GM23338 (cell line): ENCODE measurements around the gene ZNF45. TPM values are rescaled to one million over a fixed set of nuclear protein-coding genes. Genes with fewer than 3 reads are reported as not detected.

Experiments used
- ATAC-seq: fragments of 200-7000 bp; cut with Tn5 transposase; 3 replicates; pipeline ENCODE4 v1.9.1; 2020
- DNase-seq: peaks from one replicate; pipeline ENCODE4 v3.0.0-alpha.2; 2015; ENCODE audit warnings: low spot score
- H2AFZ ChIP-seq: fragments of 200-600 bp; sonication (generic); 2 replicates; pipeline ENCODE4 v1.8.0; 2016; ENCODE audit warnings: antibody characterized with exemption, mild to moderate bottlenecking, moderate library complexity
- H3F3A ChIP-seq: fragments of 200-600 bp; sonication (generic); replicated peaks from 2 replicates; pipeline ENCODE4 v1.8.0; 2017; ENCODE audit warnings: antibody characterized with exemption, mixed run types, low read depth
- H3K27ac ChIP-seq: fragments of 200-600 bp; sonication (generic); 2 replicates; pipeline ENCODE4 v1.6.1; 2016; ENCODE audit warnings: low read depth
- H3K27me3 ChIP-seq: fragments of 200-600 bp; sonication (generic); 2 replicates; pipeline ENCODE4 v1.8.0; 2016; ENCODE audit warnings: mild to moderate bottlenecking, mixed run types, moderate library complexity; ENCODE audit not compliant: insufficient read depth
- H3K36me3 ChIP-seq: fragments of 200-600 bp; sonication (generic); 2 replicates; pipeline ENCODE4 v1.8.0; 2016; ENCODE audit warnings: mild to moderate bottlenecking; ENCODE audit not compliant: insufficient read depth
- H3K4me1 ChIP-seq: fragments of 200-600 bp; sonication (generic); 2 replicates; pipeline ENCODE4 v1.8.0; 2016; ENCODE audit warnings: mild to moderate bottlenecking, moderate library complexity; ENCODE audit not compliant: insufficient read depth
- H3K4me2 ChIP-seq: fragments of 200-600 bp; sonication (generic); 2 replicates; pipeline ENCODE4 v1.7.1; 2017; ENCODE audit warnings: mixed run types
- H3K4me3 ChIP-seq: fragments of 200-600 bp; sonication (generic); 2 replicates; pipeline ENCODE4 v1.6.1; 2016; ENCODE audit warnings: mixed run types
- H3K79me2 ChIP-seq: fragments of 200-600 bp; sonication (generic); replicated peaks from 2 replicates; pipeline ENCODE4 v1.8.0; 2017; ENCODE audit warnings: mild to moderate bottlenecking; ENCODE audit not compliant: insufficient read depth
- H3K9me2 ChIP-seq: fragments of 200-600 bp; sonication (generic); 2 replicates; pipeline ENCODE4 v1.8.0; 2017; ENCODE audit not compliant: insufficient read depth
- H4K20me1 ChIP-seq: fragments of 200-600 bp; sonication (generic); replicated peaks from 2 replicates; pipeline ENCODE4 v1.8.0; 2017; ENCODE audit warnings: mild to moderate bottlenecking; ENCODE audit not compliant: insufficient read depth
- H3K27ac Mint-ChIP-seq: 2 replicates; pipeline ENCODE4 v1.8.0; 2020; ENCODE audit warnings: inconsistent platforms, mild to moderate bottlenecking, moderate library complexity, mixed read lengths
- H3K27me3 Mint-ChIP-seq: 3 replicates; pipeline ENCODE4 v1.8.0; 2022; ENCODE audit warnings: low read depth, mild to moderate bottlenecking, moderate library complexity, mixed read lengths, inconsistent platforms; ENCODE audit not compliant: insufficient read depth, poor library complexity
- H3K36me3 Mint-ChIP-seq: 3 replicates; pipeline ENCODE4 v1.8.0; 2021; ENCODE audit warnings: low read depth, mild to moderate bottlenecking, inconsistent platforms, moderate library complexity, mixed read lengths
- H3K4me1 Mint-ChIP-seq: 3 replicates; pipeline ENCODE4 v1.8.0; 2020; ENCODE audit warnings: mild to moderate bottlenecking, inconsistent platforms, mixed read lengths
- H3K4me3 Mint-ChIP-seq: 3 replicates; pipeline ENCODE4 v1.8.0; 2021; ENCODE audit warnings: moderate library complexity, mild to moderate bottlenecking, inconsistent platforms, mixed read lengths
- H3K9me3 Mint-ChIP-seq: 3 replicates; pipeline ENCODE4 v1.8.0; 2020; ENCODE audit warnings: moderate library complexity, mild to moderate bottlenecking, inconsistent platforms, mixed read lengths
- CREB1 ChIP-seq: fragments of 250-450 bp; sonication (Bioruptor Pico); IDR thresholded peaks from 2 replicates; pipeline ENCODE4 v1.5.0; 2020; ENCODE audit warnings: low read depth, mild to moderate bottlenecking, moderate library complexity
- EZH2 ChIP-seq: fragments of 200-600 bp; sonication (generic); IDR thresholded peaks from one replicate; pipeline ENCODE4 v1.8.0; 2017; ENCODE audit warnings: antibody characterized with exemption, mild to moderate bottlenecking, low read depth; ENCODE audit not compliant: unreplicated experiment
- EZH2phosphoT487 ChIP-seq: fragments of 200-600 bp; sonication (generic); IDR thresholded peaks from one replicate; pipeline ENCODE4 v1.8.1; 2018; ENCODE audit warnings: antibody characterized with exemption; ENCODE audit not compliant: unreplicated experiment
- JUNB ChIP-seq: IDR thresholded peaks from one replicate; pipeline ENCODE4 v1.6.1; 2016; ENCODE audit warnings: antibody characterized with exemption; ENCODE audit not compliant: unreplicated experiment
- NANOG ChIP-seq: IDR thresholded peaks from 2 replicates; pipeline ENCODE4 v1.6.1; 2016; ENCODE audit warnings: antibody characterized with exemption, borderline replicate concordance
- POLR2AphosphoS5 ChIP-seq: IDR thresholded peaks from 2 replicates; pipeline ENCODE4 v1.6.1; 2016; ENCODE audit warnings: antibody characterized with exemption, low read depth
- STAT1 ChIP-seq: IDR thresholded peaks from one replicate; pipeline ENCODE4 v1.6.1; 2016; ENCODE audit warnings: antibody characterized with exemption; ENCODE audit not compliant: unreplicated experiment
- ZNF114 ChIP-seq: fragments of 250-450 bp; sonication (Bioruptor Pico); IDR thresholded peaks from 2 replicates; pipeline ENCODE4 v1.5.0; 2020; ENCODE audit warnings: mild to moderate bottlenecking, moderate library complexity
- ZNF331 ChIP-seq: fragments of 250-450 bp; sonication (Bioruptor Pico); IDR thresholded peaks from 2 replicates; pipeline ENCODE4 v1.5.0; 2020; ENCODE audit warnings: low read depth, mild to moderate bottlenecking, moderate library complexity
- polyA plus RNA-seq: library from polyadenylated mRNA; unstranded; fragments of >200 nt; fragmentation: Nextera tagmentation; extraction: Ambion mirVana; gene quantifications from 2 replicates; pipeline ENCODE4 v1.2.1, GENCODE V29; 2016
- total RNA-seq: library from RNA; depleted of rRNA; stranded (reverse); fragments of >200 nt; shearing (Covaris generic); gene quantifications from 2 replicates; pipeline ENCODE4 v1.2.3, GENCODE V29; 2014
- TF ChIP-seq, protein P1 (sequence below): IDR thresholded peaks from one replicate; pipeline ENCODE4 v1.6.1; 2018; ENCODE audit warnings: antibody characterized with exemption; ENCODE audit not compliant: unreplicated experiment
- TF ChIP-seq, protein P2 (sequence below): fragments of 250-450 bp; sonication (Bioruptor Pico); IDR thresholded peaks from 2 replicates; pipeline ENCODE4 v1.5.0; 2020; ENCODE audit warnings: mild to moderate bottlenecking, moderate library complexity
- TF ChIP-seq, protein P3 (sequence below): IDR thresholded peaks from 2 replicates; pipeline ENCODE4 v1.6.1; 2016; ENCODE audit warnings: antibody characterized with exemption
- TF ChIP-seq, protein P4 (sequence below), 2 experiments: fragments of 200-600 bp in 1 of 2; sonication (generic) in 1 of 2; conservative IDR thresholded peaks; 2 replicates each; pipeline versions ENCODE4 v1.5.1 to v1.6.1; 2016 to 2017; ENCODE audit warnings: antibody characterized with exemption in 2 of 2, low read depth in 2 of 2, mild to moderate bottlenecking in 2 of 2, moderate library complexity in 1 of 2

Gene ZNF45
- total and polyA plus RNA-seq, 2 experiments from 2014 or later, result 3.3 to 9.6 TPM

- no peaks in the 10 kb centered on the region for H3K79me2 ChIP-seq
Measured at GRCh38 chr19:43939557-43940260, 4.6 kb upstream of the ZNF45 start.

More at GRCh38 chr19:43939557-43940260, 4.6 kb upstream of the ZNF45 start:
- Mint-ChIP-seq H3K36me3 (no peaks in the 10 kb centered on the region), H3K27me3 (peaks cover 8% of the 10 kb centered on the region), H3K4me1 (no peaks in the 10 kb centered on the region), H3K9me3 (peaks cover 30% of the 10 kb centered on the region), H3K4me3 (no peak overlapping the region), H3K27ac (no peak overlapping the region)
- Histone ChIP-seq H3F3A (no peaks in the 10 kb centered on the region), H3K27ac (no peak overlapping the region), H3K27me3 (no peaks in the 10 kb centered on the region), H4K20me1 (no peaks in the 10 kb centered on the region), H3K4me1 (peaks cover 4% of the 10 kb centered on the region; the same call in 1 of the 2 replicates), H3K4me3 (no peak overlapping the region), H3K9me2 (0 out of 2 replicates have a peak, but pooled peaks cover 7% of the 10 kb centered on the region), H3K36me3 (no peaks in the 10 kb centered on the region), H3K4me2 (no peak overlapping the region), H2AFZ (no peak overlapping the region)
- no peak for ATAC-seq
- DNase-seq, result no peak
- TF ChIP-seq ZNF114 (CRISPR knock-in tag) (no peak), NANOG (no peak), ZNF331 (CRISPR knock-in tag) (no peak), POLR2AphosphoS5 (no peak), STAT1 (no peak), EZH2phosphoT487 (no peak), EZH2 (no peak), CREB1 (CRISPR knock-in tag) (no peak), JUNB (no peak)
- TF ChIP-seq, protein P1, sequence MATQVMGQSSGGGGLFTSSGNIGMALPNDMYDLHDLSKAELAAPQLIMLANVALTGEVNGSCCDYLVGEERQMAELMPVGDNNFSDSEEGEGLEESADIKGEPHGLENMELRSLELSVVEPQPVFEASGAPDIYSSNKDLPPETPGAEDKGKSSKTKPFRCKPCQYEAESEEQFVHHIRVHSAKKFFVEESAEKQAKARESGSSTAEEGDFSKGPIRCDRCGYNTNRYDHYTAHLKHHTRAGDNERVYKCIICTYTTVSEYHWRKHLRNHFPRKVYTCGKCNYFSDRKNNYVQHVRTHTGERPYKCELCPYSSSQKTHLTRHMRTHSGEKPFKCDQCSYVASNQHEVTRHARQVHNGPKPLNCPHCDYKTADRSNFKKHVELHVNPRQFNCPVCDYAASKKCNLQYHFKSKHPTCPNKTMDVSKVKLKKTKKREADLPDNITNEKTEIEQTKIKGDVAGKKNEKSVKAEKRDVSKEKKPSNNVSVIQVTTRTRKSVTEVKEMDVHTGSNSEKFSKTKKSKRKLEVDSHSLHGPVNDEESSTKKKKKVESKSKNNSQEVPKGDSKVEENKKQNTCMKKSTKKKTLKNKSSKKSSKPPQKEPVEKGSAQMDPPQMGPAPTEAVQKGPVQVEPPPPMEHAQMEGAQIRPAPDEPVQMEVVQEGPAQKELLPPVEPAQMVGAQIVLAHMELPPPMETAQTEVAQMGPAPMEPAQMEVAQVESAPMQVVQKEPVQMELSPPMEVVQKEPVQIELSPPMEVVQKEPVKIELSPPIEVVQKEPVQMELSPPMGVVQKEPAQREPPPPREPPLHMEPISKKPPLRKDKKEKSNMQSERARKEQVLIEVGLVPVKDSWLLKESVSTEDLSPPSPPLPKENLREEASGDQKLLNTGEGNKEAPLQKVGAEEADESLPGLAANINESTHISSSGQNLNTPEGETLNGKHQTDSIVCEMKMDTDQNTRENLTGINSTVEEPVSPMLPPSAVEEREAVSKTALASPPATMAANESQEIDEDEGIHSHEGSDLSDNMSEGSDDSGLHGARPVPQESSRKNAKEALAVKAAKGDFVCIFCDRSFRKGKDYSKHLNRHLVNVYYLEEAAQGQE, result no peak
- TF ChIP-seq, protein P2, sequence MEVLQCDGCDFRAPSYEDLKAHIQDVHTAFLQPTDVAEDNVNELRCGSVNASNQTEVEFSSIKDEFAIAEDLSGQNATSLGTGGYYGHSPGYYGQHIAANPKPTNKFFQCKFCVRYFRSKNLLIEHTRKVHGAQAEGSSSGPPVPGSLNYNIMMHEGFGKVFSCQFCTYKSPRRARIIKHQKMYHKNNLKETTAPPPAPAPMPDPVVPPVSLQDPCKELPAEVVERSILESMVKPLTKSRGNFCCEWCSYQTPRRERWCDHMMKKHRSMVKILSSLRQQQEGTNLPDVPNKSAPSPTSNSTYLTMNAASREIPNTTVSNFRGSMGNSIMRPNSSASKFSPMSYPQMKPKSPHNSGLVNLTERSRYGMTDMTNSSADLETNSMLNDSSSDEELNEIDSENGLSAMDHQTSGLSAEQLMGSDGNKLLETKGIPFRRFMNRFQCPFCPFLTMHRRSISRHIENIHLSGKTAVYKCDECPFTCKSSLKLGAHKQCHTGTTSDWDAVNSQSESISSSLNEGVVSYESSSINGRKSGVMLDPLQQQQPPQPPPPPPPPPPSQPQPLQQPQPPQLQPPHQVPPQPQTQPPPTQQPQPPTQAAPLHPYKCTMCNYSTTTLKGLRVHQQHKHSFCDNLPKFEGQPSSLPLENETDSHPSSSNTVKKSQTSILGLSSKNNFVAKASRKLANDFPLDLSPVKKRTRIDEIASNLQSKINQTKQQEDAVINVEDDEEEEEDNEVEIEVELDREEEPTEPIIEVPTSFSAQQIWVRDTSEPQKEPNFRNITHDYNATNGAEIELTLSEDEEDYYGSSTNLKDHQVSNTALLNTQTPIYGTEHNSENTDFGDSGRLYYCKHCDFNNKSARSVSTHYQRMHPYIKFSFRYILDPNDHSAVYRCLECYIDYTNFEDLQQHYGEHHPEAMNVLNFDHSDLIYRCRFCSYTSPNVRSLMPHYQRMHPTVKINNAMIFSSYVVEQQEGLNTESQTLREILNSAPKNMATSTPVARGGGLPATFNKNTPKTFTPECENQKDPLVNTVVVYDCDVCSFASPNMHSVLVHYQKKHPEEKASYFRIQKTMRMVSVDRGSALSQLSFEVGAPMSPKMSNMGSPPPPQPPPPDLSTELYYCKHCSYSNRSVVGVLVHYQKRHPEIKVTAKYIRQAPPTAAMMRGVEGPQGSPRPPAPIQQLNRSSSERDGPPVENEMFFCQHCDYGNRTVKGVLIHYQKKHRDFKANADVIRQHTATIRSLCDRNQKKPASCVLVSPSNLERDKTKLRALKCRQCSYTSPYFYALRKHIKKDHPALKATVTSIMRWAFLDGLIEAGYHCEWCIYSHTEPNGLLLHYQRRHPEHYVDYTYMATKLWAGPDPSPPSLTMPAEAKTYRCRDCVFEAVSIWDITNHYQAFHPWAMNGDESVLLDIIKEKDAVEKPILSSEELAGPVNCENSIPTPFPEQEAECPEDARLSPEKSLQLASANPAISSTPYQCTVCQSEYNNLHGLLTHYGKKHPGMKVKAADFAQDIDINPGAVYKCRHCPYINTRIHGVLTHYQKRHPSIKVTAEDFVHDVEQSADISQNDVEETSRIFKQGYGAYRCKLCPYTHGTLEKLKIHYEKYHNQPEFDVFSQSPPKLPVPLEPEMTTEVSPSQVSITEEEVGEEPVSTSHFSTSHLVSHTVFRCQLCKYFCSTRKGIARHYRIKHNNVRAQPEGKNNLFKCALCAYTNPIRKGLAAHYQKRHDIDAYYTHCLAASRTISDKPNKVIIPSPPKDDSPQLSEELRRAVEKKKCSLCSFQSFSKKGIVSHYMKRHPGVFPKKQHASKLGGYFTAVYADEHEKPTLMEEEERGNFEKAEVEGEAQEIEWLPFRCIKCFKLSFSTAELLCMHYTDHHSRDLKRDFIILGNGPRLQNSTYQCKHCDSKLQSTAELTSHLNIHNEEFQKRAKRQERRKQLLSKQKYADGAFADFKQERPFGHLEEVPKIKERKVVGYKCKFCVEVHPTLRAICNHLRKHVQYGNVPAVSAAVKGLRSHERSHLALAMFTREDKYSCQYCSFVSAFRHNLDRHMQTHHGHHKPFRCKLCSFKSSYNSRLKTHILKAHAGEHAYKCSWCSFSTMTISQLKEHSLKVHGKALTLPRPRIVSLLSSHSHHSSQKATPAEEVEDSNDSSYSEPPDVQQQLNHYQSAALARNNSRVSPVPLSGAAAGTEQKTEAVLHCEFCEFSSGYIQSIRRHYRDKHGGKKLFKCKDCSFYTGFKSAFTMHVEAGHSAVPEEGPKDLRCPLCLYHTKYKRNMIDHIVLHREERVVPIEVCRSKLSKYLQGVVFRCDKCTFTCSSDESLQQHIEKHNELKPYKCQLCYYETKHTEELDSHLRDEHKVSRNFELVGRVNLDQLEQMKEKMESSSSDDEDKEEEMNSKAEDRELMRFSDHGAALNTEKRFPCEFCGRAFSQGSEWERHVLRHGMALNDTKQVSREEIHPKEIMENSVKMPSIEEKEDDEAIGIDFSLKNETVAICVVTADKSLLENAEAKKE (CRISPR knock-in tag), result no peak
- TF ChIP-seq, protein P3, sequence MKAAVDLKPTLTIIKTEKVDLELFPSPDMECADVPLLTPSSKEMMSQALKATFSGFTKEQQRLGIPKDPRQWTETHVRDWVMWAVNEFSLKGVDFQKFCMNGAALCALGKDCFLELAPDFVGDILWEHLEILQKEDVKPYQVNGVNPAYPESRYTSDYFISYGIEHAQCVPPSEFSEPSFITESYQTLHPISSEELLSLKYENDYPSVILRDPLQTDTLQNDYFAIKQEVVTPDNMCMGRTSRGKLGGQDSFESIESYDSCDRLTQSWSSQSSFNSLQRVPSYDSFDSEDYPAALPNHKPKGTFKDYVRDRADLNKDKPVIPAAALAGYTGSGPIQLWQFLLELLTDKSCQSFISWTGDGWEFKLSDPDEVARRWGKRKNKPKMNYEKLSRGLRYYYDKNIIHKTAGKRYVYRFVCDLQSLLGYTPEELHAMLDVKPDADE, result no peak
- TF ChIP-seq, protein P4, sequence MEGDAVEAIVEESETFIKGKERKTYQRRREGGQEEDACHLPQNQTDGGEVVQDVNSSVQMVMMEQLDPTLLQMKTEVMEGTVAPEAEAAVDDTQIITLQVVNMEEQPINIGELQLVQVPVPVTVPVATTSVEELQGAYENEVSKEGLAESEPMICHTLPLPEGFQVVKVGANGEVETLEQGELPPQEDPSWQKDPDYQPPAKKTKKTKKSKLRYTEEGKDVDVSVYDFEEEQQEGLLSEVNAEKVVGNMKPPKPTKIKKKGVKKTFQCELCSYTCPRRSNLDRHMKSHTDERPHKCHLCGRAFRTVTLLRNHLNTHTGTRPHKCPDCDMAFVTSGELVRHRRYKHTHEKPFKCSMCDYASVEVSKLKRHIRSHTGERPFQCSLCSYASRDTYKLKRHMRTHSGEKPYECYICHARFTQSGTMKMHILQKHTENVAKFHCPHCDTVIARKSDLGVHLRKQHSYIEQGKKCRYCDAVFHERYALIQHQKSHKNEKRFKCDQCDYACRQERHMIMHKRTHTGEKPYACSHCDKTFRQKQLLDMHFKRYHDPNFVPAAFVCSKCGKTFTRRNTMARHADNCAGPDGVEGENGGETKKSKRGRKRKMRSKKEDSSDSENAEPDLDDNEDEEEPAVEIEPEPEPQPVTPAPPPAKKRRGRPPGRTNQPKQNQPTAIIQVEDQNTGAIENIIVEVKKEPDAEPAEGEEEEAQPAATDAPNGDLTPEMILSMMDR (conservative IDR thresholded peaks at IDR 0.05; ENCODE audit: low read depth in 2 of 2), result no peak
